Smooth muscle cell (in vitro differentiated cells): ENCODE results near the gene BCL2L15. TPM values are rescaled to one million over a fixed set of nuclear protein-coding genes. Genes with fewer than 3 reads are reported as not detected.

Experiments used
- DNase-seq: peaks from one replicate; lab custom pipeline; 2025; ENCODE audit not compliant: unreplicated experiment; lab: John Stamatoyannopoulos, UW
- H2AFZ ChIP-seq: fragments of 200-600 bp; sonication (generic); 2 replicates; pipeline ENCODE4 v1.6.0; 2016; ENCODE audit warnings: antibody characterized with exemption, low read depth, mild to moderate bottlenecking
- H3F3A ChIP-seq: fragments of 200-600 bp; sonication (generic); 2 replicates; pipeline ENCODE4 v1.6.0; 2017; ENCODE audit warnings: antibody characterized with exemption, low read depth
- H3K27ac ChIP-seq: fragments of 200-600 bp; sonication (generic); 2 replicates; pipeline ENCODE4 v1.5.1; 2016; ENCODE audit warnings: low read depth, mild to moderate bottlenecking
- H3K27me3 ChIP-seq: fragments of 200-600 bp; sonication (generic); 2 replicates; pipeline ENCODE4 v1.6.1; 2016; ENCODE audit warnings: low read depth, mild to moderate bottlenecking
- H3K36me3 ChIP-seq: fragments of 200-600 bp; sonication (generic); 2 replicates; pipeline ENCODE4 v1.5.1; 2016; ENCODE audit warnings: low read depth
- H3K4me1 ChIP-seq: fragments of 200-600 bp; sonication (generic); 2 replicates; pipeline ENCODE4 v1.5.1; 2016; ENCODE audit warnings: low read depth
- H3K4me2 ChIP-seq: fragments of 200-600 bp; sonication (generic); 2 replicates; pipeline ENCODE4 v1.6.0; 2016; ENCODE audit warnings: mild to moderate bottlenecking
- H3K4me3 ChIP-seq: fragments of 200-600 bp; sonication (generic); 2 replicates; pipeline ENCODE4 v1.5.1; 2016; ENCODE audit warnings: mild to moderate bottlenecking
- H3K79me2 ChIP-seq: fragments of 200-600 bp; sonication (generic); 2 replicates; pipeline ENCODE4 v1.6.0; 2016; ENCODE audit warnings: low read depth, mild to moderate bottlenecking
- H3K9ac ChIP-seq: fragments of 200-600 bp; sonication (generic); 2 replicates; pipeline ENCODE4 v1.6.0; 2016; ENCODE audit warnings: low read depth
- H3K9me3 ChIP-seq: fragments of 200-600 bp; sonication (generic); replicated peaks from 2 replicates; pipeline ENCODE4 v1.5.1; 2016; ENCODE audit warnings: low read depth
- H4K20me1 ChIP-seq: fragments of 200-600 bp; sonication (generic); 2 replicates; pipeline ENCODE4 v1.6.0; 2016; ENCODE audit warnings: low read depth
- WGBS: methylation state at CpG from one replicate; pipeline ENCODE4 v1.1.7; 2016; ENCODE audit warnings: low lambda C conversion rate; 5-methylcytosine and 5-hydroxymethylcytosine counted together
- polyA plus RNA-seq: library from polyadenylated mRNA; unstranded; fragments of >200 nt; fragmentation: Nextera tagmentation; extraction: Ambion mirVana; gene quantifications from 2 replicates; pipeline ENCODE4 v1.2.1, GENCODE V29; 2016
- total RNA-seq: library from RNA; depleted of rRNA; stranded (reverse); fragments of >200 nt; gene quantifications from 2 replicates; pipeline ENCODE4 v1.2.3, GENCODE V29; 2014
- TF ChIP-seq, protein P1 (sequence below): fragments of 200-600 bp; sonication (generic); IDR thresholded peaks from 2 replicates; pipeline ENCODE4 v1.5.1; 2017; ENCODE audit warnings: borderline replicate concordance, mild to moderate bottlenecking, antibody characterized with exemption; ENCODE audit not compliant: insufficient read depth, poor library complexity, severe bottlenecking

Gene BCL2L15
- total and polyA plus RNA-seq, 2 experiments from 2014 or later, result 0.13 TPM; not detected in 1

DNA sequence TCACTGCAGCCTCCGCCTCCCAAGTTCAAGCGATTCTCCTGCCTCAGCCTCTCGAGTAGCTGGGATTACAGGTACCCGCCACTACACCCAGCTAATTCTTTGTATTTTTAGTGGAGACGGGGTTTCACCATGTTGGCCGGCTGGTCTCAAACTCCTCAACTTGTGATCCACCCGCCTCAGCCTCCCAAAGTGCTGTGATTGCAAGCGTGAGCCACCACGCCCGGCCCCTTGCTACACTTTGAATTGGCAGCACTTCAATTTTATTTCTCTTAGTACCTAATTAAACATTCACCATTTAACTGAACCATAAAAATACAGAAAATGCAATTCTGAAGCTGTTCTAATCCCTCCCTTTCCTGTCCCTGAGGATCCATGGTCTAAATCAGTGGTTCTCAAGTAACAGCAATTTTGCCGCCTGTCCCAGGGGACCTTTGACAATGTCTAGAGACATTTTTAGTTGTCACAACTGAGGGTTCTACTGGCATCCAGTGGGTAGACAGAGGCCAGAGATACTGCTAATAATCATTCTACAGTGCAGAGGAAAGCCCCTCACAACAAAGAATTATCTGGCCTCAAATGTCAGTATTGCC is 4.3 kb upstream of the BCL2L15 start:
- no peaks in the 10 kb centered on the region for H4K20me1 ChIP-seq
- no peaks in the 10 kb centered on the region for H3K79me2 ChIP-seq
- H3K4me1 ChIP-seq, result no peaks in the 10 kb centered on the region
- H3K27ac ChIP-seq, result no peak overlapping the region
- no peaks in the 10 kb centered on the region for H3K36me3 ChIP-seq
- WGBS, result 89% methylated on average over 10 of the region's 11 CpGs
- H3K4me3 ChIP-seq, result no peak overlapping the region
- H3K9ac ChIP-seq, result no peak overlapping the region
- TF ChIP-seq, protein P1, sequence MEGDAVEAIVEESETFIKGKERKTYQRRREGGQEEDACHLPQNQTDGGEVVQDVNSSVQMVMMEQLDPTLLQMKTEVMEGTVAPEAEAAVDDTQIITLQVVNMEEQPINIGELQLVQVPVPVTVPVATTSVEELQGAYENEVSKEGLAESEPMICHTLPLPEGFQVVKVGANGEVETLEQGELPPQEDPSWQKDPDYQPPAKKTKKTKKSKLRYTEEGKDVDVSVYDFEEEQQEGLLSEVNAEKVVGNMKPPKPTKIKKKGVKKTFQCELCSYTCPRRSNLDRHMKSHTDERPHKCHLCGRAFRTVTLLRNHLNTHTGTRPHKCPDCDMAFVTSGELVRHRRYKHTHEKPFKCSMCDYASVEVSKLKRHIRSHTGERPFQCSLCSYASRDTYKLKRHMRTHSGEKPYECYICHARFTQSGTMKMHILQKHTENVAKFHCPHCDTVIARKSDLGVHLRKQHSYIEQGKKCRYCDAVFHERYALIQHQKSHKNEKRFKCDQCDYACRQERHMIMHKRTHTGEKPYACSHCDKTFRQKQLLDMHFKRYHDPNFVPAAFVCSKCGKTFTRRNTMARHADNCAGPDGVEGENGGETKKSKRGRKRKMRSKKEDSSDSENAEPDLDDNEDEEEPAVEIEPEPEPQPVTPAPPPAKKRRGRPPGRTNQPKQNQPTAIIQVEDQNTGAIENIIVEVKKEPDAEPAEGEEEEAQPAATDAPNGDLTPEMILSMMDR, result no peak
- no peak overlapping the region for H2AFZ ChIP-seq
- H3K27me3 ChIP-seq, result no peaks in the 10 kb centered on the region
- no peak overlapping the region for H3K4me2 ChIP-seq
- no peak for DNase-seq
- H3K9me3 ChIP-seq, result no peaks in the 10 kb centered on the region
- no peaks in the 10 kb centered on the region for H3F3A ChIP-seq

- H3K79me2 ChIP-seq, result no peaks in the 10 kb centered on the region
- no peak overlapping the region for H3K9ac ChIP-seq
- no peaks in the 10 kb centered on the region for H3K4me1 ChIP-seq
- H3F3A ChIP-seq, result no peaks in the 10 kb centered on the region
- 61% methylated on average over 2 of the region's 2 CpGs for WGBS
- no peak for DNase-seq
- H4K20me1 ChIP-seq, result no peaks in the 10 kb centered on the region
- H2AFZ ChIP-seq, result no peak overlapping the region
- H3K4me3 ChIP-seq, result no peak overlapping the region
- TF ChIP-seq, protein P1, result no peak
- H3K27ac ChIP-seq, result no peak overlapping the region
- no peaks in the 10 kb centered on the region for H3K9me3 ChIP-seq
- H3K27me3 ChIP-seq, result no peaks in the 10 kb centered on the region
- H3K36me3 ChIP-seq, result no peaks in the 10 kb centered on the region
- no peak overlapping the region for H3K4me2 ChIP-seq
These were observed 3.4 kb upstream of the BCL2L15 start for GRCh38 chr1:113890816-113891215.

- WGBS, result 92% methylated on average over 17 of the region's 17 CpGs
- TF ChIP-seq, protein P1, result no peak
- Histone ChIP-seq H3F3A (no peaks in the 10 kb centered on the region), H3K79me2 (no peaks in the 10 kb centered on the region), H3K27me3 (no peaks in the 10 kb centered on the region), H4K20me1 (no peaks in the 10 kb centered on the region), H3K27ac (no peak overlapping the region), H3K4me3 (no peak overlapping the region), H3K9ac (no peak overlapping the region), H3K4me2 (no peak overlapping the region), H3K36me3 (no peaks in the 10 kb centered on the region), H3K4me1 (no peaks in the 10 kb centered on the region), H3K9me3 (no peaks in the 10 kb centered on the region), H2AFZ (no peak overlapping the region)
- DNase-seq, result no peak
These were observed 672 bp downstream of the BCL2L15 start for GRCh38 chr1:113886417-113887401.
